ENCODE measurements around the gene SEC31A. TPM values are rescaled to one million over a fixed set of nuclear protein-coding genes. Genes with fewer than 3 reads are reported as not detected.

SEC31A gene
- total and polyA plus RNA-seq, 2 experiments from 2014 or later: 91.0 to 98.8 TPM

- no peak for TF ChIP-seq ZNF462 (CRISPR knock-in tag; IDR thresholded peaks at IDR 0.05)
Measured at GRCh38 chr4:82779032-82779431, 111.9 kb downstream of the SEC31A start (continued).

GRCh38 chr4:82777857-82778525 lies 113.0 kb downstream of the SEC31A start:
- H3K27me3 Mint-ChIP-seq (ENCODE audit: insufficient read depth, low read depth, poor library complexity): peaks cover 37% of the 10 kb centered on the region
- H3K79me2 ChIP-seq (replicated peaks; ENCODE audit: insufficient read depth): no peaks in the 10 kb centered on the region
- no peaks in the 10 kb centered on the region for H3K9me2 ChIP-seq (ENCODE audit: insufficient read depth)
- peaks cover 17% of the 10 kb centered on the region for H3K4me1 Mint-ChIP-seq
- H3K4me1 ChIP-seq (ENCODE audit: insufficient read depth): peaks cover 14% of the 10 kb centered on the region
- no peaks in the 10 kb centered on the region for H3K9me3 Mint-ChIP-seq
- ATAC-seq (no peak), DNase-seq (ENCODE audit: low spot score) (no peak)
- H3K27ac Mint-ChIP-seq: no peak overlapping the region
- H4K20me1 ChIP-seq (replicated peaks; ENCODE audit: insufficient read depth): no peaks in the 10 kb centered on the region
- no peak overlapping the region for H3K4me2 ChIP-seq
- no peaks in the 10 kb centered on the region for H3K36me3 ChIP-seq (ENCODE audit: insufficient read depth)
- H3K27me3 ChIP-seq (ENCODE audit: insufficient read depth): peaks cover 43% of the 10 kb centered on the region
- H3K27ac ChIP-seq (ENCODE audit: low read depth): no peak overlapping the region
- no peak overlapping the region for H3K4me3 ChIP-seq
- no peak overlapping the region for H2AFZ ChIP-seq
- H3K4me3 Mint-ChIP-seq: no peak overlapping the region; the same call in 2 of the 3 replicates
- no peaks in the 10 kb centered on the region for H3F3A ChIP-seq (replicated peaks; ENCODE audit: low read depth)
- H3K36me3 Mint-ChIP-seq (ENCODE audit: low read depth): no peaks in the 10 kb centered on the region; the same call in 2 of the 3 replicates
- TF ChIP-seq POLR2AphosphoS5 (IDR thresholded peaks at IDR 0.05; ENCODE audit: low read depth) (no peak), ZNF331 (CRISPR knock-in tag; IDR thresholded peaks at IDR 0.05; ENCODE audit: low read depth) (no peak), EZH2 (IDR thresholded peaks at IDR 0.05; ENCODE audit: low read depth, unreplicated experiment) (no peak), NANOG (IDR thresholded peaks at IDR 0.05; ENCODE audit: borderline replicate concordance) (no peak), ZNF462 (CRISPR knock-in tag; IDR thresholded peaks at IDR 0.05) (no peak), EZH2phosphoT487 (IDR thresholded peaks at IDR 0.05; ENCODE audit: unreplicated experiment) (no peak)
- TF ChIP-seq, protein P1, sequence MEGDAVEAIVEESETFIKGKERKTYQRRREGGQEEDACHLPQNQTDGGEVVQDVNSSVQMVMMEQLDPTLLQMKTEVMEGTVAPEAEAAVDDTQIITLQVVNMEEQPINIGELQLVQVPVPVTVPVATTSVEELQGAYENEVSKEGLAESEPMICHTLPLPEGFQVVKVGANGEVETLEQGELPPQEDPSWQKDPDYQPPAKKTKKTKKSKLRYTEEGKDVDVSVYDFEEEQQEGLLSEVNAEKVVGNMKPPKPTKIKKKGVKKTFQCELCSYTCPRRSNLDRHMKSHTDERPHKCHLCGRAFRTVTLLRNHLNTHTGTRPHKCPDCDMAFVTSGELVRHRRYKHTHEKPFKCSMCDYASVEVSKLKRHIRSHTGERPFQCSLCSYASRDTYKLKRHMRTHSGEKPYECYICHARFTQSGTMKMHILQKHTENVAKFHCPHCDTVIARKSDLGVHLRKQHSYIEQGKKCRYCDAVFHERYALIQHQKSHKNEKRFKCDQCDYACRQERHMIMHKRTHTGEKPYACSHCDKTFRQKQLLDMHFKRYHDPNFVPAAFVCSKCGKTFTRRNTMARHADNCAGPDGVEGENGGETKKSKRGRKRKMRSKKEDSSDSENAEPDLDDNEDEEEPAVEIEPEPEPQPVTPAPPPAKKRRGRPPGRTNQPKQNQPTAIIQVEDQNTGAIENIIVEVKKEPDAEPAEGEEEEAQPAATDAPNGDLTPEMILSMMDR (conservative IDR thresholded peaks at IDR 0.05; ENCODE audit: low read depth in 2 of 2): no peak

Data from GM23338 (cell line).